ENCODE data around the gene FGF21.

DNA sequence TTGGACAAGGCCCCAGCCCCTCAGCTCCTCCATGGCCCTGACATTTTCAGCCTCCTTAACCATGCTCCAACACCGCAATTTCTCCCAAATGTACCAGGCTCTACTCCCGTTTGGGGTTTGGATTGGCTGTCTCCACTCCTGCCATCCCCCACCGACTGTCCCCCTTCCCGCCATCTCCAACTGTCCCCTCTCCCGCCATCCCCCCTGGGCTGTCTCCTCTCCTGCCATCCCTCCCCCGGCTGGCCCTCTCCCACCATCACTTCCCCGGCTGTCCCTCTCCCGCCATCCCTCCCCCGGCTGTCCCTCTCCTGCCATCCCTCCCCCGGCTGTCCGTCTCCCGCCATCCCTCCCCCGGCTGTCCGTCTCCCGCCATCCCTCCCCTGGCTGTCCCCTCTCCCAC lies 50.1 kb downstream of the FGF21 start:
- no peak for TF ChIP-seq POLR2A (IDR thresholded peaks at IDR 0.05)
- TF ChIP-seq, protein P1, sequence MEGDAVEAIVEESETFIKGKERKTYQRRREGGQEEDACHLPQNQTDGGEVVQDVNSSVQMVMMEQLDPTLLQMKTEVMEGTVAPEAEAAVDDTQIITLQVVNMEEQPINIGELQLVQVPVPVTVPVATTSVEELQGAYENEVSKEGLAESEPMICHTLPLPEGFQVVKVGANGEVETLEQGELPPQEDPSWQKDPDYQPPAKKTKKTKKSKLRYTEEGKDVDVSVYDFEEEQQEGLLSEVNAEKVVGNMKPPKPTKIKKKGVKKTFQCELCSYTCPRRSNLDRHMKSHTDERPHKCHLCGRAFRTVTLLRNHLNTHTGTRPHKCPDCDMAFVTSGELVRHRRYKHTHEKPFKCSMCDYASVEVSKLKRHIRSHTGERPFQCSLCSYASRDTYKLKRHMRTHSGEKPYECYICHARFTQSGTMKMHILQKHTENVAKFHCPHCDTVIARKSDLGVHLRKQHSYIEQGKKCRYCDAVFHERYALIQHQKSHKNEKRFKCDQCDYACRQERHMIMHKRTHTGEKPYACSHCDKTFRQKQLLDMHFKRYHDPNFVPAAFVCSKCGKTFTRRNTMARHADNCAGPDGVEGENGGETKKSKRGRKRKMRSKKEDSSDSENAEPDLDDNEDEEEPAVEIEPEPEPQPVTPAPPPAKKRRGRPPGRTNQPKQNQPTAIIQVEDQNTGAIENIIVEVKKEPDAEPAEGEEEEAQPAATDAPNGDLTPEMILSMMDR (IDR thresholded peaks at IDR 0.05), result no peak
- no peak for TF ChIP-seq EP300 (IDR thresholded peaks at IDR 0.05)
- no peak for TF ChIP-seq POLR2AphosphoS5 (IDR thresholded peaks at IDR 0.05)
